Activated CD8-positive, alpha-beta memory T cell treated with anti-CD3 and anti-CD28 coated beads, Interleukin-2, amount 50 U/mL, for 4 hours (primary cell): ENCODE measurements around the gene FGD4.

Source experiments
- DNase-seq: peaks from one replicate; pipeline ENCODE4 v3.0.0-alpha.2; 2020

Gene FGD4

GRCh38 chr12:32413412-32413811 lies 14.1 kb downstream of the FGD4 start:
- DNase-seq, result no peak

- DNase-seq, result no peak
Observed at GRCh38 chr12:32418221-32418620, 18.9 kb downstream of the FGD4 start.

- DNase-seq, result no peak
Observed at GRCh38 chr12:32418903-32419519, 19.7 kb downstream of the FGD4 start.

- no peak for DNase-seq
Observed at GRCh38 chr12:32419520-32419960, 20.2 kb downstream of the FGD4 start.

- DNase-seq, result no peak
Observed at GRCh38 chr12:32420356-32420755, 21.0 kb downstream of the FGD4 start.

- no peak for DNase-seq
Observed at GRCh38 chr12:32423559-32423958, 24.2 kb downstream of the FGD4 start.

- DNase-seq, result no peak
Observed at GRCh38 chr12:32431025-32431424, 31.7 kb downstream of the FGD4 start.

- DNase-seq, result no peak
Observed at GRCh38 chr12:32435921-32436705, 36.8 kb downstream of the FGD4 start.

- no peak for DNase-seq
Observed at GRCh38 chr12:32437095-32437515, 37.7 kb downstream of the FGD4 start.

GRCh38 chr12:32440120-32440865 lies 40.9 kb downstream of the FGD4 start:
- no peak for DNase-seq

GRCh38 chr12:32443491-32443890 lies 44.1 kb downstream of the FGD4 start:
- DNase-seq, result no peak

GRCh38 chr12:32444895-32445294 lies 45.5 kb downstream of the FGD4 start:
- DNase-seq, result no peak

GRCh38 chr12:32445356-32445755 lies 46.0 kb downstream of the FGD4 start:
- DNase-seq, result no peak

GRCh38 chr12:32446316-32447119 lies 47.2 kb downstream of the FGD4 start:
- DNase-seq, result no peak

- no peak for DNase-seq
Observed at GRCh38 chr12:32448586-32448985, 49.2 kb downstream of the FGD4 start.

GRCh38 chr12:32450363-32450762 lies 51.0 kb downstream of the FGD4 start:
- no peak for DNase-seq

- DNase-seq, result no peak
Observed at GRCh38 chr12:32450768-32451167, 51.4 kb downstream of the FGD4 start.

- no peak for DNase-seq
Observed at GRCh38 chr12:32451816-32452215, 52.5 kb downstream of the FGD4 start.

GRCh38 chr12:32454075-32454474 lies 54.7 kb downstream of the FGD4 start:
- no peak for DNase-seq

- DNase-seq, result no peak
Observed at GRCh38 chr12:32454866-32455265, 55.5 kb downstream of the FGD4 start.

GRCh38 chr12:32455607-32456071 lies 56.3 kb downstream of the FGD4 start:
- no peak for DNase-seq

- DNase-seq, result no peak
Observed at GRCh38 chr12:32457251-32458025, 58.1 kb downstream of the FGD4 start.
